ENCODE data around the gene CPAMD8.
"Not testable (repeated sequence)": the region's sequence is repeated elsewhere in the genome, so short reads cannot be mapped to it uniquely, and the experiment has no call there.

Gene CPAMD8

DNA sequence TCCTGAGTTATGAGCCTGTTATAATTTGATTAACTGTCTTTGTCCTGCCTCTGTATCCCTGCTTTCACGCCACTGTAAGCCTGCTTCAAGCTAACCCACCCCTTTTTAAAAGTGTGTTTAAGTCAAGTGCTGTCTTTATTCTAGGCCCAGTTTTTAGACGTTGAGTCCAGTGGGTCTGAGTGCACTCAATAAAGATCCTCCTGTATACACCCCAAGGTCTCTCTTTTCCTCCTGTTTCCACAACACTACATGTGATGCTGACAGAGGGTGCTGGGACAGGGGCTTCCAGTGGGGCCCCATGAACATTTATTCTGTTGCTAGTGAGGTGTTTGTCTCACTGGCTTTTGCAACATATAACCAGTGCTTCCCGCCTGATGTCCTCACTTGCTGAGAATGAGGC, 144.5 kb downstream of the CPAMD8 start:
- no peak for DNase-seq (ENCODE audit: low read depth)
- TF ChIP-seq, protein P1, sequence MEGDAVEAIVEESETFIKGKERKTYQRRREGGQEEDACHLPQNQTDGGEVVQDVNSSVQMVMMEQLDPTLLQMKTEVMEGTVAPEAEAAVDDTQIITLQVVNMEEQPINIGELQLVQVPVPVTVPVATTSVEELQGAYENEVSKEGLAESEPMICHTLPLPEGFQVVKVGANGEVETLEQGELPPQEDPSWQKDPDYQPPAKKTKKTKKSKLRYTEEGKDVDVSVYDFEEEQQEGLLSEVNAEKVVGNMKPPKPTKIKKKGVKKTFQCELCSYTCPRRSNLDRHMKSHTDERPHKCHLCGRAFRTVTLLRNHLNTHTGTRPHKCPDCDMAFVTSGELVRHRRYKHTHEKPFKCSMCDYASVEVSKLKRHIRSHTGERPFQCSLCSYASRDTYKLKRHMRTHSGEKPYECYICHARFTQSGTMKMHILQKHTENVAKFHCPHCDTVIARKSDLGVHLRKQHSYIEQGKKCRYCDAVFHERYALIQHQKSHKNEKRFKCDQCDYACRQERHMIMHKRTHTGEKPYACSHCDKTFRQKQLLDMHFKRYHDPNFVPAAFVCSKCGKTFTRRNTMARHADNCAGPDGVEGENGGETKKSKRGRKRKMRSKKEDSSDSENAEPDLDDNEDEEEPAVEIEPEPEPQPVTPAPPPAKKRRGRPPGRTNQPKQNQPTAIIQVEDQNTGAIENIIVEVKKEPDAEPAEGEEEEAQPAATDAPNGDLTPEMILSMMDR (IDR thresholded peaks at IDR 0.05; ENCODE audit: control insufficient read depth, insufficient read depth, low read depth, low read length, missing control alignments) = no peak
- no peak overlapping the region for H3K4me3 ChIP-seq (ENCODE audit: control insufficient read depth, low read depth, low read length)

DNA sequence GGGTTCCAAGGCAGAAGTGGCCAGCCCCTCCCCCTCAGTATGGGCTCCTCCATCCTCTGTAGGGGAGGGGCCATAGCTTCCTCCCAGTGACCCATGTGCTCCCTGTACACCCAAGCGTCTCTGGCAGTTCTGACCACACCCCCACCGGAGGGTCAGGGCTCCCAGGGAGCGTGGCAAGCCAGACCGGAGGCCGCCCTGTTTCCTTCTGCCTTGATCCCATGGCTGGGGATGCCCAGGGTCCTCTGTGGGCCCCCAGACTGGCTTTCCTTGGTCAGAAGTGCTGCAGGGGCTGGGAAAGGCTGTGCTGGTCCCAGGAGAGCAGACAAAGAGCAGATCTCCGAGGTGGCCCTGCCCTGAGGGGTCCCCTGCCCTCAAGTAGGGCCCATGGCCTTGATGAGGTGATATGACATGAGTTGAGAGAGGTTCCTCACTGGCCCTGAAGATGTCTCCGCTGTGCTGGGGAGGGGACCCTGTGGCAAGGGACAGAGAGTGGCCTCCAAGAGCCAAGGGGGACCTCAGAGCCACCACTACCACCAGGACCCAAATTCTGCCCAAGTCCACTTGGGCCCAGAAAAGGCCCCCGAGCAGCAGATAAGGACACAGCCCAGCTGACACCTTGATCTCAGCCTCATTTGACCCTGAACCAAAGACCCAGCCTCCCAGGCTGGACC, 145.6 kb downstream of the CPAMD8 start:
- DNase-seq (ENCODE audit: low read depth) = no peak
- TF ChIP-seq, protein P1 (IDR thresholded peaks at IDR 0.05; ENCODE audit: control insufficient read depth, insufficient read depth, low read depth, low read length, missing control alignments) = no peak
- no peak overlapping the region for H3K4me3 ChIP-seq (ENCODE audit: control insufficient read depth, low read depth, low read length)

DNA sequence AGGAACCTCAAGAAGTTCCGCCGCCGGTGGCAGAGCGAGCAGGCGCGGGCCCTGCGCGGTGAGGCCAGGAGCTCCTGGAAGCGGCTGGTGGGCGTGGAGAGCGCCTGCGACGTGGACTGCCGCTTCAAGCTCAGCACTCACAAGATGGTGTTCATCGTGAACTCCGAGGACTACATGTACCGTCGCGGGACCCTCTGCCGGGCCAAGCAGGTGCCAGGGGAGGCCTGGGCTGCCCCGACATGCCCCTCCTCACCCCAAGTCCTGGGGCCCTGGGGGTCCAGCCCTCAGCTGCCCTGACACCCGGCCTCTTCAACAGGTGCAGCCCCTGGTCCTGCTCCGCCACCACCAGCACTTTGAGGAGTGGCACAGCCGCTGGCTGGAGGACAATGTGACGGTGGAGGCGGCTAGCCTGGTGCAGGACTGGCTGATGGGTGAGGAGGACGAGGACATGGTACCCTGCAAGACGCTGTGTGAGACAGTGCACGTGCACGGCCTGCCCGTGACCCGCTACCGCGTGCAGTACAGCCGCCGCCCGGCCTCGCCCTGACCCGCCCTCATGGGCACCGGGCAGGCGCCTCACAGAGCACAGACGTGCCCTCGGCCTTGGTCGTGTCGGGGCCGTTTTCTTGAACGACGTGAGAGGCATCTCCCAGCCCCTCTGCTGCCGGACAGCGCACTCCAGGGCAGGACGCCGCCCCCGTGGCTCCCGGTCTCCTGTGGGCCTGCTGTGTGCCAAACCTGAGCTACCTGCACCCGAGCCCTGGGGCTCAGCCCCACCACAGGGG, 148.2 kb downstream of the CPAMD8 start:
- no peak for DNase-seq (ENCODE audit: low read depth)
- H3K4me3 ChIP-seq (ENCODE audit: control insufficient read depth, low read depth, low read length) = no peak overlapping the region
- TF ChIP-seq, protein P1 (IDR thresholded peaks at IDR 0.05; ENCODE audit: control insufficient read depth, insufficient read depth, low read depth, low read length, missing control alignments) = no peak

DNA sequence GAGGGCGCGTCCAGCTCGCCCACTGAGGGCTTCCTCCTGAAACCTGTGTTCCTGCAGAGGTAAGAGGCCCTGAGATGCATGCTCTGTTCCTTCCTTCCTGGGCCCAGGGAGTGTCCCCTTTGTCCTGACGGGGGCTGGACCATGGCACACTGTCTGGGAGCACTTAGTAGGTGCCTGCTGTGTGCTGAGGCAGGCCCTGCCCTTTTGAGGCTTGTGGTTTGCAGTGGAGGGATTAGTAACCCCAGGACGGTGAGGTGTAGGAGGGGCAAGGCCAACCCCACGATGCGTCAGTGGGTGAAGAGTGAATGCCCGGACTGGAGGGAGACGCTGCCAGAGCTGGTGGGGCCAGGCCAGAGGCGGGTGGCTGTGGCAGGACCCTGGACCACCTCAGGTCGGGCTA, 149.0 kb downstream of the CPAMD8 start:
- TF ChIP-seq, protein P1 (IDR thresholded peaks at IDR 0.05; ENCODE audit: control insufficient read depth, insufficient read depth, low read depth, low read length, missing control alignments) = no peak
- no peak overlapping the region for H3K4me3 ChIP-seq (ENCODE audit: control insufficient read depth, low read depth, low read length)
- DNase-seq (ENCODE audit: low read depth) = no peak

DNA sequence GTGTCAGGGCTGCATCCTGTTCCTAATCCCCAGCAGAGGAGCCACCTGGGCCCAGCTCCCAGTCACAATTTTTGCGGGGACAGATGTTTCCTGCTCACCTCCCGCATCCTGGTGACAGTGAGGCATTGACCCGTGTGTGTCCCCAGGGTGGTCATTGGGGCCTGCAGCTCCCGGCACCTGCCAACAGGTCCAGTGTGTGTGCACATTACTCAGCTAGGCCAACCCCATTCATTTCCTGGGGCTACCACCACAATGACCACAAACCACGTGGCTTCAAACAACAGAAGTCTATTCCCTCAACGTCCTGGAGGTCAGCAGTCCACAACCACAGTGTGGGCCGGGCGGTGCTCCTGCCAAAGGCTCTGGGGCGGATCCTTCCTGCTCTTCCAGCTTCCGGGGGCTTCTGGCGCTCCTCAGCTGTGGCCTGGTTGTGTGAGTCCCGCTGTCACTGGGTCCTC, 149.7 kb downstream of the CPAMD8 start:
- no peak for DNase-seq (ENCODE audit: low read depth)
- no peak overlapping the region for H3K4me3 ChIP-seq (ENCODE audit: control insufficient read depth, low read depth, low read length)
- TF ChIP-seq, protein P1 (IDR thresholded peaks at IDR 0.05; ENCODE audit: control insufficient read depth, insufficient read depth, low read depth, low read length, missing control alignments) = no peak

GRCh38 chr19:16875584-16876555, 150.7 kb downstream of the CPAMD8 start:
- DNase-seq (ENCODE audit: low read depth) = no peak
- TF ChIP-seq, protein P1 (IDR thresholded peaks at IDR 0.05; ENCODE audit: control insufficient read depth, insufficient read depth, low read depth, low read length, missing control alignments) = no peak

GRCh38 chr19:16874978-16875299, 151.7 kb downstream of the CPAMD8 start:
- not testable (repeated sequence) for H3K4me3 ChIP-seq (ENCODE audit: control insufficient read depth, low read depth, low read length); DNase-seq (ENCODE audit: low read depth)

More at GRCh38 chr19:16875584-16876555, 150.7 kb downstream of the CPAMD8 start:
- H3K4me3 ChIP-seq (ENCODE audit: control insufficient read depth, low read depth, low read length) = no peak overlapping the region

Data from AG09309 (cell line).